Astrocyte of the hippocampus (primary cell): Measurements from ENCODE around the gene NEK6.
A peak's percentile ranks its signal among the peaks of the same experiment; 100 is the strongest.

Experiments used
- DNase-seq: peaks from one replicate; pipeline ENCODE4 v3.0.0; 2011; ENCODE audit warnings: low read depth, low spot score

Gene NEK6

DNA sequence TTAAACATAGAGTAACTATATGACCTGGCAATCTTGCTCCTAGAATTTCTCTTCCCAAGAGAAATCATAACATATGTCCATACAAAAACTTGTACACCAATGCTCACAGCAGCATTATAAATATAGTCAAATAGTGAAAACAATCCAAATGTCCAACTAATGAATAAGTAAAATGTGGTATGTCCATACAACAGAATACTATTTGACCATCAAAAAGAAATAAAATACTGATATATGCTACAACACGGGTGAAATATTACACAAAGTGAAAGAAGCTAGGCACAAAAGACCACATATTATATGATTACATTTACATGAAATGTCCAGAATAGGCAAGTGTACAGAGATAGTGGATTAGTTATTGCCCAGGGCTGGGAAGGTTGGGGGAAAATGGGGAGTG lies 116.1 kb downstream of the NEK6 start:
- DNase-seq = no peak

DNA sequence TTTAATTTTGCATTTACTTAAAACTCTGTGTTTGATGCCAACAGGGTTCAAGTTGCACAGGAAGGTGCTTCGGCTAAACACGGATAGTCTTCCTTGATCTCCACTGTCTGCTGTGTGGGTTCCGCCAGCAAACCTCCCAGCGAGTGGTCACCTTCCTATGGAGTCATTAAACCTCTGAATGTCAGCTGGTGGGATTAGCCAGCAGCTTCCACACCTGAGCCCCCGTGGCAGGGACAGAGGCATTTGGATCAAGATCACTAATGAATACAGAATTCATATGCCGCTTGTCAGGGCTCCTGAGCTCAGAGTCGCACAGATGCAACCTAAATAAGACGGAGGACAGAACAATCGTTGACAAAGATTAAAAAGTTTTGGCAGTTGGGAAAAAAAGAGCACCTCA lies 118.0 kb downstream of the NEK6 start:
- no peak for DNase-seq

DNA sequence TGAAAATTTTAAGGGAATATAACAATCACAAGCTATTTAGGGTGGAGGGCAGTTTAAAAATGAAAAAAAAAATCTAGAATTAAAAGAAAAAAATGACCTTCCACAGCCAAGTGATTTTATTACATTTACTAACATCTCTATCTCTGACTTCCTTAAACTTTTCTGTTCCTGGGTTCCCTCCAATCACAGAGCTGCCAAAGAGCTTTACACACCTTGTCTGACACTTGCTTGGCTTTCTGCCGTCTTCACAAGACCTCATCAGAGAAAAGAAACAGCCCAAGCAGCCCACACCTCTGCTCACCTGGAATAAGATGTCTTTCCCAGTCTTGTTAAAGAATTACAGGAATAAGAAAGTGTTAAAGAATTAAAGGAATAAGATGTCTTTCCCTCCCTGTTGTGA lies 118.6 kb downstream of the NEK6 start:
- DNase-seq = no peak

DNA sequence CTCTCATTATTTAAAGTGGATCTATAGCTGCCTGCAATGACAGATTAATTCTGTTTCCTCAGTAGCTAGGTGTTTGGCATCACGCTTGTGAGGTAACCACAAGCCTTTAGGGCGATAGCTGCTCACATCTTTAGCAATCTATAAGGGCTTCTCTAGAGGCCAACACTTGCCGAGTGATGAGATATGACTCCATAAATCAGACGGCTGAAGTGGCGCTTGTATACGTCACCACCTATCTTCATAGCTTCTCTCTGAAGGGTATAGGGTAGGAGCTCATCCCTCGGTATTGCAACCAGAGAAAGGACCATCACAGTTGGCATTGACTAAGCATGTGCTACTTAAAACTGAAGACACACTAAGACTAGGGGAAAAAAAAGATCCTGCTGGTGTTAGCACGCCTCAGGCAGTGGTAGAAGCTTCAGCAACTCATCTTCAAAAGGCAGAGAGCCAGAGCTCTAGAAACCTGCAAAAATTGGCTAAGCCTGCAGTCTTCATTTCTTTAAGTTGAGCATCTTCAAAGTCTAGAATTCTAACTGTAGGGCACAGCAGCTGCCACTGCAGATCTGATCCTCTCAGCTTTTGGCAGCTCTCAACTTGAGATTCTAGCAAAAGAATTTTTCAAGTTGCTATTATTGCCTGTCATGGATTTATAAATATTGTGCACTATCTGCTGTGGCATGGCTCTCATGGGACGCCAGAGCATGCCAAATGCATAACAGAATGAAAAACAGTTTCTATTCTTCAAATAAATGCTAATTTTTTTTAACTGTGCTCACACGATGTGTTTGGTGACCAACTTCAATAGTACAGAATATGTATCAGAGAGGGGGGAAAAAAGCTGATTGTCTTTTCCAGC lies 120.0 kb downstream of the NEK6 start:
- DNase-seq = no peak

DNA sequence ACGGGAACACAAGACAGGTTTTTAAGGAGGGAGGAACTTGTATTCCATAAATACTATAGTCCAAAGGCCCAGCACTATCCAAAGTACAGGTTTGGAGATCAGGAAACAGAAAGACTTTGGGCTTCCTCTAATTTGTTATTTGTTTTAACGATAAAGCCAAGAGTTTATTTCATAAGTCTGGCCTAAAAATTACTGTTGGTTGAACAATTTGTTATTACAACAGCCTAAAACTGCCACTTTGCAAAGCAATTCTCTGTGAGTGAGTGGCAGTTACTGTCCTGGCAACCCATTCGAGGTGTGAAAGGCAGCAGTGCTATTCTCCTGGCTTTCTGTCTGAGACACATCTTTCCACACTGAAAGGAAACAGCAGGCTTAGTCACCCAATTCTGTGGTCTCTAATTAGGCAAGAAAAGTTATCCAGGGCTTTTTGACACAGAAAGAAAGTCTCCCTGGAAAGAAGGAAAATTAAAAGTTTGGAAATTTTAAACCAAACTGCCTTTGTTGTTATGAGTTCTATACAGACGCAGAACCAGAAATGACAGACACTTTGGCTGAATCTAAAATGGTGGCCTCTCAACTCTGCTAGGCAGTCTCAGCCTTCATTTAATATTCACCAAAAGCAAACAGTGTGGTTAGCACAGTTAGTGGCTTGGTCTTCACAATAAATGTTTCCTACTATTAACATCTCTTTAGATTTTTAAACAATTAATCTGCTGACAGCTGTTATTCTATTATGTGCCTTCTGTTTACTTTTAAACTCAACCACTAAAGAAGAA lies 123.6 kb downstream of the NEK6 start:
- DNase-seq = peak; percentile 75

DNA sequence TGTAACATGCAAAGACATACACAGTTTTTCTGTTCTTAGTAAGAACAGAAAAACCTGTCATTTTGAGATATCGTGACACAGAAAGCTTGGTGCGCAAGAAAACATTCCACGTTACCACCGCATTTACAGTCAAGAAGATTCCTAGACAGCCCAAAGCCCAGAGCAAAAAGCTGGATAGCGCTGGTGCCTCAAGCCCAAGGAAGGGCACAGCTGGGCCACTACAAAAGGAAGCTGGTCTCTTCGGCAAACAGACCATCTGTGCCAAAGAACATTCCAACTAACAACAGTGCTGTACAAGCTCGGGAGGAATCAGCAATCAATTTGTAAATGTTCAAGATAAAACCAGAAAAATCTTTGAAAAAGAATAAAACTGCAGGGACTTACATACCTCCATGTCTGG lies 126.5 kb downstream of the NEK6 start:
- DNase-seq = no peak

DNA sequence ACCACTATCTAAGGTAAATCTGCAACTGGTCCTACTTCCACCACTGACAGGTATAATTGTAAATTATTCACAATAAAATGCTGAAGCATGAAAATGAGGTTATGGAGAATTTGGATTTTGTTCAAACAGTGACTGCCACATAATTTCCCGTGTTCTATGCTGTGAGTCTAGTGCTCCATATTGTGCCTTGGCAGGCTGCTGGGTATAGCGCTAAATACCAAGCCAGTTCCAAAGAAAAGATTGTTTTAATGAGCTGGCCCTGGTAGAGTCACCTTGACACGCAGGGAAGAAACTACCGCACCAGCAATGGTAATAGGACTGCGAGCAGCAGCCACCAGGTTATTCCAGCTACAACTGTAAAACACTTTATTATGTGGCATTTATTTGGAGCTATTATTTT lies 127.1 kb downstream of the NEK6 start:
- DNase-seq = no peak

DNA sequence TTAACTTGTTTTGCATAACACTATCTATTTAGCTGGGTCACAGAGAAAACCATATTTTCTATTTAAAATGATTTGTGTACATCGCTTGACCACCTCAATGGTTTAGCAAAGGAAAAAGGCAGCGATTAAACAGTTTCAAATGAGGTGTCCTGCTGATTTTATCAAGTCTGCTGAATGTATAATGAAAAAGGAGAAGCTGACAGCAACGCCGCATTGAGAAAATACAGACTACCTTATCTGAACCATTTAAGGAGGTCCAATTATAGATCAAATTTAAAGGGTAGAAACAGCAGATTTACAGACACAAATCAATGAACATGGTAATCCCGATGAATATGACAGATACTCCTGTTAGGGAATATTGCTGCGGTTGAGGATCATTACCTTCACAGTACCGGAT lies 127.9 kb downstream of the NEK6 start:
- DNase-seq = no peak

DNA sequence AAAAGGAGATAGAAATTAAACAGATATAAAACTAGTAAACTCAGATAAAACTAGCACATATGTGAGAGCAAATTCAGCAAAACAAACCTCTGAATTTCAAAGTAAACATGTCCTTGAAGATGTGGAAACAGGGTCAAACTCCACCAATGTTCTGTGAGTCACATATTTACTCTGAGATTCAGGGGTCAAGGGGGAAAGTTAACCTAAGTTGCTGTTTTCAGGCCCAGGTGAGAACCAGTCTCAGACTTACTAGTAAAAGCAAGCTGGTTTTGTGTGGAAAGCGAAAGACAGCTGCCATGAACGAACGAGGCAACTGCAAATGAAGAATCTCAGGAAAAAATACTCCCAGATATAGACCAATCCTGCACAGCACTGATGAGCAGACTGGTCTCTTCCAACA lies 128.5 kb downstream of the NEK6 start:
- no peak for DNase-seq

DNA sequence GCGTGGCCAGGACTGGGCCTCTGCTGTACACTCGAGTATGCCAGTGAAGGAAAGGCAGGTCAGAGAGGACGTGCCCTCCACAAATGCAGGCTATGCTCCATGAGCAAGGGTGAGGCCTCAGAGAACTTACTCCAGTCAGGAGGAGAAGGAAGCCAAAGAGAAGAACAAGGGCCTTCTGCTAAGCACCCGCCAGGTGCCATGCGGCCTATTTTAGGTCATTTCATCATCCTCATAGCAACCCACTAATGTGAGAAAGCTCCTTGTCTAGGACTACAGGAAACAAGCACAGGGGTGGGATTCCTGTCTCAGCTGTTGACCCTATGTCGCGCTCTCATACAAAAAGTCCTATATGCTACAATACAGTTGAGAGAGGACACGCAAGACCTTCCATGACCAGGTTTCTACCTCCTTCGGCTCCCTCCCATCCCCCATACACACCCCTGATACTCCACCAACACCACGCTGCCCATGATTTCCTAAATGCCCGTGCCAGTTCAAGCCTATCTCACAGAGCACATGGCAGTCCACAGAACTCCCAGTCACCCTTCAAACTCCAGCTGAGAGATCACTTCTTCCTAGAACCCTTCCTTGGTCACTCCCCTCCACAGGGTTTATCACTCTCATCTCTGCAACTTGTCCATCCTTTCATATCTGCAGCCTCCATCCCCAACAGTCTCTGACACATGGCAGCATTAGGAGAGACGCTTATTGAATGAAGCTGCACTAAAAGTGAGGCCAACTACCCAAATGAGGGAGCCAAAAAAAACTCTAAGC lies 130.7 kb downstream of the NEK6 start:
- no peak for DNase-seq

DNA sequence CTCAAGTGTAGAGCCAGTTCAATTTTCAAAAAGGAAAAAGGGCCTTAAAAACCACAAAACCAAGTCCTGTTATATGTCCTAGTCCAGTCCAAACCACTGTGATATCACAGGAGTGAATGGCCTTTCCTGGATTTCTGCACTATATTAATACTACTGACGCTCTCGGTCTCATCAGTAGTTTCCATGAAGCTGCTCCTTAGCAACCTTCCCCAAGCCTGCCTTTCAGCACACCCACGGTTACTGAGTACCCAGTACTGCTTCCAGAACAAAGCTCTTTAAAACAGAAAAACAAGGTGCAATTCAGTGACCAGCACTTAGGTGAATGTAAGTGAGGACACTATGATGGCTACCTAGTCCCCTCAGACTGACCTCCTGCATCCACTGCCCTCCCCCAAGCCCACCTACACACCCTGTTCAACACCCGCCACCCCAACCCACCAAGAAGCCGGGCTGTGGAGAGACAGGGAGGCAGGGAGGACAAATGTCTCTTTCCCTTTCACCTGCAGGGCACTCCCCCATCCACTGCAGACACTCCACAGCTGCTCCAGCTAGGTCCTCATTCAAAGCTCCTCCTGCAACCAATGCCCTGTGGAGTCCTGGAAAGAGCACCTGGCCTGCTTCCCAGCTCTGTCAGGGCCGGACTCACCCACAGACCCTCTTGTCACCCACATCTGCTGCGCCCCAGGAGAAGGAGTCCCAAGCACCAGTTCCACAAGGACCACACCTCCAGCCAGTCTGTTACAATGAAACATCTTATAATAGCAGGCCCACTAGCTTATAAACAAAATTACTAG lies 131.6 kb downstream of the NEK6 start:
- DNase-seq = no peak

DNA sequence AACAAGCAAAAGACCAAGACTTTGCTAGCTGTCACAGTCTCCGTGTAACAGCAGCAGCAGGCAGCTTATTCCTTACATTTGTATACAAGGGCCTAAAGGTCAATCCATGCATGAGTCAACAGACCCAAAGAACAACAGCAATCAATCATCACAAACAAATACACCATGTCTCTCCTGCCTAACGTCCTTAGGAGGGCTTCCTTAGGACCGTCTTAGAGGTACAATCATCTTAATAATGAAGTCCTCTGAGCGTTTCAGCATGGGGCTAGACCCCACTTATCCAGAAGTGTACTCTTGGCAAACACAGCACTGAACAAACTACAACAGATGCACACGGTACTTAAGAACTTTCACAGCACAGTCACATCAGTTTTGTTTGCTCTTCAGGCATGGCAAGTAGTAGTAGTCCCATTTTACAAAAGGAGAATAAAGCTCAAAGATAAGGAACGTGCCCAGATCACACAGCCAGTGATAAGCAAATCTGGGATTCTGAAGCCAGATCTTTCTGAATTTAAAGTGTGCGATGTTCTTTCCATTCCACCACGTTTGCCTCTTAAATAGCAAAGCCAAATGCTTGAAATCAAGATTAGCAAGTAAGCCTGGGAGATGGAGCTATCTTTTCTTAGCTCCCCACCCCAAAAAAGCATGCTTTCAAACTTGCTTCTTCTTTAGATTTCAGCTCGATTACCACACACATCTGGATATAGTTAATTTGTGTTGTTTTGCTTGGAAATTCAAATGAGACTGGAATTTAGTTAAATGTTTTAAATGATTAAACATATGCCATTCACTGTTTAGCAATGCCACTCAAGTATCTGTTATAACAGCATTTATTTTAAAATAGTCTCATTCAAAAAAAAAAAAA lies 133.3 kb downstream of the NEK6 start:
- DNase-seq = peak; percentile 20

DNA sequence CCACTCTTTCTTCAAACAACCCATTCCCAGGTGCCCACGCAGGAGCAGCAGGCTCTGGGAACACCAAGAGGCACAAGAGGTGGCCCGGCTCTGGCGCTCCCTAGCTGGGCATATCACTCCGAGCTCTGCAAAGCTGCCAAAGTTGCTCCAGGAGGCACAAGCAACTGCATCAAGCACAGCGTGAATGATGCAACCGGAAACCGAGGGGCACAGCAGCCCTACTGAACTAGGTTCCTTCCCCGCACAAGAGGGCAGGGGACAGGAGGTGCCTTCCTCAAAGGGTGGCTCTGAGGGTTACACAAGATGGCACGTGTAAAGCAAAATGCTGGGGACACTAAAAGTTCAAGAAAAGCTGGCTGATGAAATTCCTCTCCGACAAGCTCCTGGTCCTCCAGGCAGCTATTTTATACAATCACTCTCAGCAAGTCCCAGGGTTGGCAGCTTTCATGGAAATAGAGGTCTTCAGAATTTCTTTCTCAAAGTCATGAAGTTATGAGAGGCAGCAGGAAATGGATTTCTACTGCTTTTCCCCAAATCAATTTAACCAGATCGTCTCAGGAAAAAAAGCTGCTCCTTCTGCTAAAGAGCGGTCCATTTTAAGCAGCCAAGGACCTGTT lies 134.6 kb downstream of the NEK6 start:
- DNase-seq = no peak

DNA sequence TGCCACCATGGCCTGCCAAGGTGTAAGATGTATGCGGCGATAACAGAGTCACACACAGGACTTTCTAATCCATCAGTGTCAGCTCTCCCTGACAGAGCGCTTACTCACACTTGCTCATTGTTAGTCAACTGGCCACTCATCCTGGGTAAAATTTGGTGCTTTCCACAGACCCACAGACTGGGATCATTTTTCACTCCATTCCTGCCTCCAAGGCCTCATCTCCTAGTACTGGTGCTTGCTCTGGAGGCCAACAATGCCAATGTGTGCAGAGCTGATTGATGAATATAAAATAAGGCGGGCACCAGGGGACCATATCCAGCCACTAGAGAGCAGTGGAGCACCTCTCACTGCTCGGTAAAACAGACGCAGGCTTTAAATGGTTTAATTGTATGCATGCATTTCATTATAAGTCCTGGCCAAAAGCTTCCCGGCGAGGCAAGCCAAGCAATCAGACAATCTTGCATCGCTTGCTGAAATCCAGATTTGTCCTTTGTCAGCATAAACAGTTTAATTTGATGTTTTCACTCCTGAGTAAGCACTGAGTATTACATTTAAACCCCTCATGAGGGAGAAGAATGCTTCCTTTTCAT lies 135.2 kb downstream of the NEK6 start:
- peak; percentile 93 for DNase-seq

DNA sequence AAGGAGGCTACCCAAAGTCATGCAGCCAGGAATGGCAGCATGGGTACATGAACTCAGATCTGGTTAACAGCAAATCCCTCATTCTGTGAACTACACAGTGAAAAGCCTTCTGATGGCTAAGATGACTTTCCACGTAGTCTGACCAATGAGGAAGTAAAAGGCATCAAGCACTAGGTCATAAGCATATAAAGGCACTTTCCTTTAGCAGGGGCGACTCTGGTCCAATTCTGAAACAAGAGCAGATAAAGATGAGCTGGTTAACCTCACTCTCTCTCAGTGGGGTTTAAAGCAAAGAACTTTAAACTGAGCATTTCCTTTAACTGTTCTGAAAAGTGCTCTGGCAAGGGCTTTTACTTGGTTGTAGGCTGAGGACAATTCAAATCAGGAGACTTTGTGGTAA lies 136.4 kb downstream of the NEK6 start:
- DNase-seq = peak; percentile 15

DNA sequence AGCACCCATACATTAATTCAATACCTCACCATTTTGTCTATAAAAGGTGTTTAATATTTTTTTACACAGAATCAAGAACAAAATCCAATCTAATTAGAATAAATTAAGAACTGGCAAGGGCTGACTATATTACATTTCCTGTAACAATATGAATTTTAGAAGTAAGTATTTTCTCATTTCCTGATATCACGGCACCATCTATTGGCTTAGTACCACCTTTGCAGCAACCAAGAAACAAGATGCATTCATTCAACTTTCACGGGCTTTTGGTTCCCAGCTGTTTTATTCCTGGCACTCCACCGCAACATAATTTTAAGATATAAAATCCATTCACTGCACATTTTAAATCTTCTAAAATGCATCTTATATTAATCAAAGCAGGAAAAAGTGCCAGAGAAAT lies 136.8 kb downstream of the NEK6 start:
- no peak for DNase-seq

DNA sequence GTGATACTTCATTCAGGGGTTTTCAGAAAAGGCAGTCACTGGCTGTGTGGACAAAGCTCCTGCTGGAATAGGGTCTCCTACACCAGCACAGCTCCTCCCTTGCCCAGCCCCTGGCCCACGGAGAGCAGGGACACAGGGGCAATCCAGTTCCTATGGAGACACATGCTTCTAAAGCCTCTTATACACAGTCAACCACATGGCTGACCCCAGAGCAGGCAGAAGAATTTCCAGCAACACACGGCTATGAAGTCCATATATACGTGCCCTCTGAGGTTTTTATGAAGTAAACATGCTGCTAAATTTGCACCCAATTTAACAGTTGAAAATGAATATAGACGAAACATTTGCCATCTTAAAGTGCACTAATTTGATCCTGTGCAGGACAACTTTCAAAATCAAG lies 138.1 kb downstream of the NEK6 start:
- DNase-seq = no peak

DNA sequence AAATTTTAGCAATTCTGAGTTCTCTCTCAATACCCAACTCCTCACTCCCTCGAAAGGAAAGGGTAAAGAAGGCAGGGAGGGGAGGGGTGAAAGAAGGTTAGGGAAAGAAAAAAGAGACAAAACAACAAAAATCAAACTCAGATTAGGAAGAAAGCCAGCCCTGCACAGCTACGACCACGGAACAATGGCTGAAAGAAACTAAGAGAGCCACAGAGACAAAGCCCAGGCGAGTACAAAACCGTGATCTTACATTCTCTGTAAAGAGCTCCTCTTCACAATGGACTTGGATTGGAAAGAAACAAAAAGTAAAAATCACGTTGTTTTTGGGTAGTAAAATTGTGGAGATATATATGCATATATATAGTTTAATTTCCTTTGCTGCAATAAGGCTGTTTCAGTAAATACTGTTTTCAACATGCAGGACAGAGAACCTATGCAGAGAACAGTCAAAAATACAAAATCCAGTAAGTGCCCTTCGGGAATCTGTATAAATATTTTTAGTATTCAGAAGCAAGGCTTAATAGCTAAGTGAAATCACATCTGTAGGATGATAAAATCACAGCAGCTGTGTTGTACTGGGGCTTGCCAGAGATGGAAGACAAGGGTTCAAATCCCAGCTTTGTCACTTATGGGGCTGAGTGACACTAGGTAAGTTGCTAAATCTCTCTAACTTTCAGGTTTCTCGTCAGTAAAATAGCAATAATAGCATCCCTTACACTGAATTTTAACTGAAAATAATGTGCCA lies 140.6 kb downstream of the NEK6 start:
- no peak for DNase-seq
